ENCODE results near the gene ZPR1.
A peak's percentile ranks its signal among the peaks of the same experiment; 100 is the strongest.
"Not testable (repeated sequence)": the region's sequence is repeated elsewhere in the genome, so short reads cannot be mapped to it uniquely, and the experiment has no call there.

Gene ZPR1

GRCh38 chr11:116778556-116778955 lies 9.3 kb downstream of the ZPR1 start:
- Mint-ChIP-seq H3K27me3 (no peaks in the 10 kb centered on the region), H3K4me1 (peaks cover 27% of the 10 kb centered on the region), H3K27ac (ENCODE audit: low read depth) (no peak overlapping the region), H3K4me3 (no peak overlapping the region), H3K9me3 (no peaks in the 10 kb centered on the region), H3K36me3 (ENCODE audit: insufficient read depth) (peaks cover 63% of the 10 kb centered on the region)
- ATAC-seq (replicated peaks; ENCODE audit: extremely low read depth, poor library complexity, severe bottlenecking) (no peak), DNase-seq (ENCODE audit: low spot score in 2 of 2) (no peak)

GRCh38 chr11:116777056-116777455 lies 10.8 kb downstream of the ZPR1 start:
- DNase-seq (ENCODE audit: low spot score in 2 of 2): no peak
- Mint-ChIP-seq H3K27ac (ENCODE audit: low read depth) (peak overlapping the region; percentile 25), H3K9me3 (no peaks in the 10 kb centered on the region), H3K4me3 (no peak overlapping the region), H3K4me1 (peaks cover 23% of the 10 kb centered on the region), H3K27me3 (no peaks in the 10 kb centered on the region), H3K36me3 (ENCODE audit: insufficient read depth) (peaks cover 65% of the 10 kb centered on the region)
- no peak for ATAC-seq (replicated peaks; ENCODE audit: extremely low read depth, poor library complexity, severe bottlenecking)

- no peak for ATAC-seq (replicated peaks; ENCODE audit: extremely low read depth, poor library complexity, severe bottlenecking)
These were observed 11.3 kb downstream of the ZPR1 start for GRCh38 chr11:116776522-116776984.

GRCh38 chr11:116775975-116776374 lies 11.8 kb downstream of the ZPR1 start:
- DNase-seq (ENCODE audit: low spot score in 2 of 2) (no peak), ATAC-seq (replicated peaks; ENCODE audit: extremely low read depth, poor library complexity, severe bottlenecking) (no peak)
- H3K36me3 Mint-ChIP-seq (ENCODE audit: insufficient read depth): peaks cover 54% of the 10 kb centered on the region
- H3K27me3 Mint-ChIP-seq: no peaks in the 10 kb centered on the region
- H3K27ac Mint-ChIP-seq (ENCODE audit: low read depth): no peak overlapping the region
- no peak overlapping the region for H3K4me3 Mint-ChIP-seq
- no peaks in the 10 kb centered on the region for H3K9me3 Mint-ChIP-seq
- peaks cover 25% of the 10 kb centered on the region for H3K4me1 Mint-ChIP-seq

More at GRCh38 chr11:116776522-116776984, 11.3 kb downstream of the ZPR1 start:
- Mint-ChIP-seq H3K4me1 (peaks cover 25% of the 10 kb centered on the region), H3K27ac (ENCODE audit: low read depth) (peak overlapping the region; percentile 25), H3K4me3 (no peak overlapping the region), H3K27me3 (no peaks in the 10 kb centered on the region), H3K36me3 (ENCODE audit: insufficient read depth) (peaks cover 60% of the 10 kb centered on the region), H3K9me3 (no peaks in the 10 kb centered on the region)
- no peak for DNase-seq (ENCODE audit: low spot score in 2 of 2)

GRCh38 chr11:116774661-116775060 lies 13.2 kb downstream of the ZPR1 start:
- H3K27me3 Mint-ChIP-seq: no peaks in the 10 kb centered on the region
- H3K36me3 Mint-ChIP-seq (ENCODE audit: insufficient read depth): peaks cover 48% of the 10 kb centered on the region
- peaks cover 27% of the 10 kb centered on the region for H3K4me1 Mint-ChIP-seq
- ATAC-seq (replicated peaks; ENCODE audit: extremely low read depth, poor library complexity, severe bottlenecking) (no peak), DNase-seq (ENCODE audit: low spot score in 2 of 2) (no peak)
- no peak overlapping the region for H3K4me3 Mint-ChIP-seq
- peak overlapping the region; percentile 23 for H3K27ac Mint-ChIP-seq (ENCODE audit: low read depth)
- no peaks in the 10 kb centered on the region for H3K9me3 Mint-ChIP-seq

GRCh38 chr11:116773203-116774097 lies 14.4 kb downstream of the ZPR1 start:
- peak overlapping the region; percentile 95 for H3K27ac Mint-ChIP-seq (ENCODE audit: low read depth)
- peak overlapping the region; percentile 96 for H3K4me3 Mint-ChIP-seq
- H3K27me3 Mint-ChIP-seq: no peaks in the 10 kb centered on the region
- ATAC-seq (replicated peaks; ENCODE audit: extremely low read depth, poor library complexity, severe bottlenecking) (peak; percentile 10), DNase-seq (ENCODE audit: low spot score in 2 of 2) (no peak)
- no peaks in the 10 kb centered on the region for H3K9me3 Mint-ChIP-seq
- H3K36me3 Mint-ChIP-seq (ENCODE audit: insufficient read depth): peaks cover 47% of the 10 kb centered on the region
- H3K4me1 Mint-ChIP-seq: peaks cover 27% of the 10 kb centered on the region

- Mint-ChIP-seq H3K27me3 (no peaks in the 10 kb centered on the region), H3K36me3 (ENCODE audit: insufficient read depth) (peaks cover 48% of the 10 kb centered on the region), H3K4me3 (peak within 1 kb of the TSS; percentile 96), H3K27ac (ENCODE audit: low read depth) (peak within 1 kb of the TSS; percentile 95), H3K9me3 (no peaks in the 10 kb centered on the region), H3K4me1 (peaks cover 27% of the 10 kb centered on the region)
- DNase-seq (ENCODE audit: low spot score in 2 of 2) (peak; percentile 91 to 96), ATAC-seq (replicated peaks; ENCODE audit: extremely low read depth, poor library complexity, severe bottlenecking) (peak; percentile 95)
These were observed 15.2 kb downstream of the ZPR1 start, which contains the start of gene BUD13 for GRCh38 chr11:116772443-116773202. TSS of gene BUD13 (minus strand) at chr11:116772987. CDS start at chr11:116772964, 23 bp downstream.

- H3K27me3 Mint-ChIP-seq: no peaks in the 10 kb centered on the region
- H3K9me3 Mint-ChIP-seq: no peaks in the 10 kb centered on the region
- DNase-seq (ENCODE audit: low spot score in 2 of 2) (no peak), ATAC-seq (replicated peaks; ENCODE audit: extremely low read depth, poor library complexity, severe bottlenecking) (no peak)
- H3K4me1 Mint-ChIP-seq: peaks cover 27% of the 10 kb centered on the region
- H3K4me3 Mint-ChIP-seq: peak overlapping the region; percentile 96
- H3K27ac Mint-ChIP-seq (ENCODE audit: low read depth): peak overlapping the region; percentile 95
- H3K36me3 Mint-ChIP-seq (ENCODE audit: insufficient read depth): peaks cover 45% of the 10 kb centered on the region
These were observed 15.9 kb downstream of the ZPR1 start for GRCh38 chr11:116771935-116772334.

GRCh38 chr11:116762132-116762531 lies 25.7 kb downstream of the ZPR1 start:
- H3K4me3 Mint-ChIP-seq: no peak overlapping the region
- no peaks in the 10 kb centered on the region for H3K27me3 Mint-ChIP-seq
- no peak for ATAC-seq (replicated peaks; ENCODE audit: extremely low read depth, poor library complexity, severe bottlenecking)
- no peak overlapping the region for H3K27ac Mint-ChIP-seq (ENCODE audit: low read depth)
- H3K9me3 Mint-ChIP-seq: no peaks in the 10 kb centered on the region
- peaks cover 49% of the 10 kb centered on the region for H3K36me3 Mint-ChIP-seq (ENCODE audit: insufficient read depth)
- peaks cover 6% of the 10 kb centered on the region for H3K4me1 Mint-ChIP-seq
- DNase-seq (ENCODE audit: low spot score in 2 of 2): no peak

GRCh38 chr11:116756044-116756443 lies 31.8 kb downstream of the ZPR1 start:
- peaks cover 63% of the 10 kb centered on the region for H3K36me3 Mint-ChIP-seq (ENCODE audit: insufficient read depth)
- not testable (repeated sequence) for ATAC-seq (replicated peaks; ENCODE audit: extremely low read depth, poor library complexity, severe bottlenecking); H3K27ac Mint-ChIP-seq (ENCODE audit: low read depth)

GRCh38 chr11:116750070-116750718 lies 37.6 kb downstream of the ZPR1 start:
- no peaks in the 10 kb centered on the region for H3K27me3 Mint-ChIP-seq
- DNase-seq (ENCODE audit: low spot score in 2 of 2) (no peak), ATAC-seq (replicated peaks; ENCODE audit: extremely low read depth, poor library complexity, severe bottlenecking) (no peak)
- no peaks in the 10 kb centered on the region for H3K4me1 Mint-ChIP-seq
- H3K36me3 Mint-ChIP-seq (ENCODE audit: insufficient read depth): peaks cover 29% of the 10 kb centered on the region
- H3K9me3 Mint-ChIP-seq: no peaks in the 10 kb centered on the region
- no peak overlapping the region for H3K4me3 Mint-ChIP-seq
- no peak overlapping the region for H3K27ac Mint-ChIP-seq (ENCODE audit: low read depth)

More at GRCh38 chr11:116756044-116756443, 31.8 kb downstream of the ZPR1 start:
- H3K9me3 Mint-ChIP-seq; DNase-seq (ENCODE audit: low spot score in 2 of 2); H3K4me1 Mint-ChIP-seq; H3K27me3 Mint-ChIP-seq; H3K4me3 Mint-ChIP-seq: not testable (repeated sequence)

- no peak overlapping the region for H3K27ac Mint-ChIP-seq (ENCODE audit: low read depth)
- no peaks in the 10 kb centered on the region for H3K27me3 Mint-ChIP-seq
- ATAC-seq (replicated peaks; ENCODE audit: extremely low read depth, poor library complexity, severe bottlenecking): no peak
These were observed 45.7 kb downstream of the ZPR1 start for GRCh38 chr11:116742104-116742503.

More at GRCh38 chr11:116742104-116742503, 45.7 kb downstream of the ZPR1 start:
- no peak overlapping the region for H3K4me3 Mint-ChIP-seq
- no peaks in the 10 kb centered on the region for H3K9me3 Mint-ChIP-seq
- peaks cover 6% of the 10 kb centered on the region for H3K36me3 Mint-ChIP-seq (ENCODE audit: insufficient read depth)
- peaks cover 10% of the 10 kb centered on the region for H3K4me1 Mint-ChIP-seq
- DNase-seq (ENCODE audit: low spot score in 2 of 2): no peak
